Breast epithelium (tissue), 4 donors: ENCODE data around the gene IGF2. TPM values are rescaled to one million over a fixed set of nuclear protein-coding genes. Genes with fewer than 3 reads are reported as not detected.
A peak's percentile ranks its signal among the peaks of the same experiment; 100 is the strongest.

Experiments
- DNase-seq, 2 donors: peaks; one replicate each; pipeline ENCODE4 v3.0.0-alpha.2; 2019; ENCODE audit warnings: low spot score in 2 of 2
- H3K27ac ChIP-seq, 2 donors: fragments of 200-600 bp; sonication (generic) in 1 of 2; one replicate each; pipeline ENCODE4 v1.5.1; 2016 to 2019; ENCODE audit warnings: mild to moderate bottlenecking in 1 of 2
- H3K27me3 ChIP-seq, 2 donors: fragments of 200-600 bp; sonication (generic) in 1 of 2; one replicate each; pipeline versions ENCODE4 v1.5.1 to v1.6.0; 2017 to 2019; ENCODE audit warnings: control low read depth in 1 of 2, mild to moderate bottlenecking in 1 of 2
- H3K36me3 ChIP-seq: fragments of 200-600 bp; one replicate; pipeline ENCODE4 v1.5.1; 2019
- H3K4me1 ChIP-seq, 2 donors: fragments of 200-600 bp; sonication (generic); one replicate each; pipeline ENCODE4 v1.5.1; 2016 to 2019; ENCODE audit warnings: control low read depth in 1 of 2
- H3K4me3 ChIP-seq, 3 donors: fragments of 200-600 bp; sonication (generic); 1 replicate in 2 of 3; 2 replicates in 1 of 3; pipeline ENCODE4 v1.5.1; 2016 to 2019; ENCODE audit warnings: mild to moderate bottlenecking in 3 of 3, moderate library complexity in 2 of 3
- H3K9me3 ChIP-seq, 2 donors: fragments of 200-600 bp; sonication (generic) in 1 of 2; one replicate each; pipeline ENCODE4 v1.5.1; 2016 to 2019; ENCODE audit warnings: control low read depth in 1 of 2
- CTCF ChIP-seq, 3 donors: fragments of 450-650 bp; IDR thresholded peaks; one replicate each; pipeline ENCODE4 v1.5.1; 2016 to 2017; ENCODE audit warnings: antibody characterized with exemption in 3 of 3, mild to moderate bottlenecking in 3 of 3, moderate library complexity in 3 of 3
- POLR2A ChIP-seq: fragments of 450-650 bp; IDR thresholded peaks from one replicate; pipeline ENCODE4 v1.6.1; 2016; ENCODE audit warnings: antibody characterized with exemption, mild to moderate bottlenecking, moderate library complexity
- POLR2AphosphoS5 ChIP-seq, 3 donors: sonication (generic); formaldehyde crosslinking; IDR thresholded peaks; one replicate each; pipeline ENCODE4 v1.6.1; 2017; ENCODE audit warnings: antibody characterized with exemption in 3 of 3
- intact Hi-C: fragments of 100-400 bp; cut with DNase I; formaldehyde crosslinking; loops from one replicate; pipeline ENCODE4 v1.15.1; 2023; ENCODE audit warnings: low total_unique reads
- total RNA-seq, 3 donors: library from RNA; depleted of rRNA; stranded (reverse); fragments of >200 nt; gene quantifications; one replicate each; pipeline ENCODE4 v1.1.0, GENCODE V29; 2016

The IGF2 gene
- total RNA-seq, 3 donors from 2014 or later: 13.6 to 65.7 (median 65.2) TPM

GRCh38 chr11:2091786-2092463 is 47.3 kb downstream of the IGF2 start:
- Histone ChIP-seq H3K36me3 (no peaks in the 10 kb centered on the region), H3K27ac (no peak overlapping the region), H3K9me3 (no peaks in the 10 kb centered on the region), H3K27me3 (peaks cover 0 to 51% of the 10 kb centered on the region in 2 donors), H3K4me3 (no peak overlapping the region), H3K4me1 (peaks cover 4 to 6% of the 10 kb centered on the region in 2 donors)
- TF ChIP-seq POLR2A (no peak), CTCF (IDR thresholded peaks at IDR 0.05) (no peak), POLR2AphosphoS5 (IDR thresholded peaks at IDR 0.05) (no peak)
- peak in 1 of 2 donors; percentile 36 for DNase-seq
- intact Hi-C loops: loop anchor here (5.0 kb wide), 1 partner anchor 1035 kb away; no protein-coding TSS in a partner anchor

- TF ChIP-seq POLR2A (no peak), POLR2AphosphoS5 (IDR thresholded peaks at IDR 0.05) (no peak)
- Histone ChIP-seq H3K27ac (no peak overlapping the region), H3K36me3 (no peaks in the 10 kb centered on the region), H3K4me3 (no peak overlapping the region), H3K4me1 (peaks cover 4 to 6% of the 10 kb centered on the region in 2 donors), H3K27me3 (peaks cover 0 to 47% of the 10 kb centered on the region in 2 donors), H3K9me3 (no peaks in the 10 kb centered on the region)
- intact Hi-C loops: loop anchor here (5.0 kb wide), 1 partner anchor 1036 kb away; no protein-coding TSS in a partner anchor
- peak in 1 of 2 donors; percentile 3 for DNase-seq
Observed at GRCh38 chr11:2091112-2091746, 48.0 kb downstream of the IGF2 start.

GRCh38 chr11:2090172-2091111 is 48.7 kb downstream of the IGF2 start:
- DNase-seq: peak in 1 of 2 donors; percentile 39
- H3K27me3 ChIP-seq: peaks cover 0 to 47% of the 10 kb centered on the region in 2 donors
- peaks cover 4 to 6% of the 10 kb centered on the region in 2 donors for H3K4me1 ChIP-seq
- intact Hi-C loops: loop anchor here (5.0 kb wide), 1 partner anchor 1037 kb away; no protein-coding TSS in a partner anchor
- no peaks in the 10 kb centered on the region for H3K36me3 ChIP-seq
- no peak overlapping the region for H3K4me3 ChIP-seq
- TF ChIP-seq POLR2A: no peak
- TF ChIP-seq CTCF (IDR thresholded peaks at IDR 0.05): no peak
- no peak for TF ChIP-seq POLR2AphosphoS5 (IDR thresholded peaks at IDR 0.05)
- no peaks in the 10 kb centered on the region for H3K9me3 ChIP-seq
- H3K27ac ChIP-seq: no peak overlapping the region

GRCh38 chr11:2089536-2090165 is 49.5 kb downstream of the IGF2 start:
- Histone ChIP-seq H3K27me3 (peaks cover 0 to 48% of the 10 kb centered on the region in 2 donors), H3K4me3 (no peak overlapping the region), H3K9me3 (peaks cover 2 to 3% of the 10 kb centered on the region in 2 donors), H3K4me1 (peaks cover 4 to 6% of the 10 kb centered on the region in 2 donors), H3K36me3 (no peaks in the 10 kb centered on the region), H3K27ac (no peak overlapping the region)
- TF ChIP-seq POLR2A: no peak
- no peak for TF ChIP-seq CTCF (IDR thresholded peaks at IDR 0.05)
- no peak for TF ChIP-seq POLR2AphosphoS5 (IDR thresholded peaks at IDR 0.05)
- peak; percentile 12 to 27 for DNase-seq
- intact Hi-C loops: loop anchor here (5.0 kb wide), 1 partner anchor 1038 kb away; no protein-coding TSS in a partner anchor
